NCI-H128 (cell line): ENCODE data around the gene SHANK1.

Experiments
- DNase-seq: peaks from one replicate; lab custom pipeline; 2025; ENCODE audit not compliant: unreplicated experiment; lab: John Stamatoyannopoulos, UW

SHANK1 gene

GRCh38 chr19:50729894-50730293 lies 10.3 kb upstream of the SHANK1 start:
- no peak for DNase-seq

DNA sequence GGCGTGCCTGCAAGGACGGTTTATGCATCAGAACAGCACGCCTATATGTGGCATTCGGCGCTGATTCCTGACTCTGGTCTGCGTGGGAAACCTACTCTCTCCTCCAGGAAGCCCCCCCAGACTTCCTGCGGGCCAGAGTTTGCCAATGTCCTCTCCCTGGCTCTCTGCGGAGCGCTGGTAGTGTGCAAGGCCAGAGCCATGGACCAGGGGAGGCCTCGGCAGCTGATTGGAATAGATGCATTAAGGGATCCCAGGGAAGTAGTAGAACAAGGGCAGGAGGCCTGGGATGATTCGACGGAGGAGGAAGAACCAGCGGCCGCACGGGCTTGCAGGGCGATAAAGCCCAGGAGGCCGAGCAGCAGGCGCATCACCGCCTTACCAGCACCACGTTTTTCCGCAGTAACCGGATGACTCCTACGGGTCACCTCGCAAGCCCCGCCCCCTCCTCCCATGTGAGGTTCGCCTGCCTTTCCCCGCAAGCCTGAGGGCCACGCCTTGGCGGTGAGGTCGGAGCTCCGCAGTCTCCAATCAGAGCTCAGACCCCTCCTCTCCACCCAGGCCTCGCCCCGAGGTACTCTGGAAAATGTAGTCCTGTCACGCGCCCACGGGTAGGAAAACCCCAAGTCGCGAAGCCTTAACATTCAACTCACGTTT lies 8.6 kb upstream of the SHANK1 start:
- no peak for DNase-seq

DNA sequence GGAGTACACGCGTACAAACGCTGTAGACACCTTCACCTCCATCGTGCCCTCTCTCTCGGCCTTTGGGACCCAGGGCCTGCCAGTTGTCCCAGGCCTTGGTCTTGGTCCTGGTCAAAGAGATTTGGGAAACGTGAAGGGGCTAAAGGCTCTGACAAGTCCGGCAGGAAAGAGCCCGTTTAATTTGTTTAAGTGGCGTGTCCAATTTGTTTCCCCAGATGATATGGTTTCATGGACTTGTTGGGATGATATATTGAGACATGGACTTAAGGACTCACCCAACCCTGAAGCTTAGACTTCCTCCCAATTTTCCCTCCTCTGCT lies 6.3 kb upstream of the SHANK1 start:
- no peak for DNase-seq

GRCh38 chr19:50725218-50725910 lies 5.8 kb upstream of the SHANK1 start:
- no peak for DNase-seq

DNA sequence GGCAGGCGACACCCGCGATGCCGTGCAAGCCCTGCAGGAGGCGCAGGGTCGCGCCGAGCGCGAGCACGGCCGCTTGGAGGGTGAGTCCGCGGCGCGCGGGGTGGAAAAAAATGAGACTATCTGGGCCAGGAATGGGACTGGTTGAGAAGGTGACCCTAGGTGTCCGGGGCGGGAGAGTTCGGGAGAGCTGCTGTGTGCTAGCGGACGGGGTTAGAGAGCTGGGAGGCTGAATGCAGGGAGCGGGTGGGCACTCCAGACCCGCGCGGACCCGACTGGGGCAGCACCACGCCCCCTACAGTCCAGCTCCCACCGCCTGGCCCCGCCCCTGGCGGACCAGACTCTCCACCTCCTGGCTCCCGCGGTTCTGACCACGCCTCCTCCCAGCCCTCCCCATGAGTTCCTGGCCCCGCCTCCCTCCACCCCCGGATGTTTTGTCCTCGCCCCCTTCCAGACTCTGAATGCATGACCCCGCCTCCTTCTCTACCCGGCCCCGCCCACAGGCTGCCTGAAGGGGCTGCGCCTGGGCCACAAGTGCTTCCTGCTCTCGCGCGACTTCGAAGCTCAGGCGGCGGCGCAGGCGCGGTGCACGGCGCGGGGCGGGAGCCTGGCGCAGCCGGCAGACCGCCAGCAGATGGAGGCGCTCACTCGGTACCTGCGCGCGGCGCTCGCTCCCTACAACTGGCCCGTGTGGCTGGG lies 5.1 kb upstream of the SHANK1 start:
- no peak for DNase-seq

- DNase-seq, result no peak
Measured at GRCh38 chr19:50723735-50724521, 4.3 kb upstream of the SHANK1 start.

DNA sequence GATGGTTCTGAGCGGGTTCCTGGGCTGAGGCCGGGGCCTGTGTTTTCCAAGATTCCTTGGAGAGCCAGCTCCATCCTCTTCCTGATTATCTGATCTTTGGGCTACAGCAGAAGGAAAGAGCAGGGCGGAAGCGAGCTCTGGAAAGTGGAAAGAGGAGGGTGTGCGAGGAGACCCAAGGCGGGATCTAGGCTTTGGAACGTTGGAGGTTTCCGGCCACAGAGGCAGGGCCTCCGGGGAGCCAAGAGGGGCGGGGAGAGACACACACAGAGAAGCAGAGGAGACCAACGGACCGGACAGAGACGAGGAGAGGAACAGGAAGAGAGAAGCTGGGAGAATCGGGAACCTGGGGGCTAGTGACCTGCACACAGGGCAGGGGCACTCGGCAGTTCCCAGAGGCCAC lies 3.5 kb upstream of the SHANK1 start, which contains the start of gene CLEC11A:
Gene CLEC11A, plus strand, starts transcription at position 296 of the 400 bp plus-strand sequence. CDS start 162 bp downstream, outside the sequence.
- DNase-seq, result no peak

DNA sequence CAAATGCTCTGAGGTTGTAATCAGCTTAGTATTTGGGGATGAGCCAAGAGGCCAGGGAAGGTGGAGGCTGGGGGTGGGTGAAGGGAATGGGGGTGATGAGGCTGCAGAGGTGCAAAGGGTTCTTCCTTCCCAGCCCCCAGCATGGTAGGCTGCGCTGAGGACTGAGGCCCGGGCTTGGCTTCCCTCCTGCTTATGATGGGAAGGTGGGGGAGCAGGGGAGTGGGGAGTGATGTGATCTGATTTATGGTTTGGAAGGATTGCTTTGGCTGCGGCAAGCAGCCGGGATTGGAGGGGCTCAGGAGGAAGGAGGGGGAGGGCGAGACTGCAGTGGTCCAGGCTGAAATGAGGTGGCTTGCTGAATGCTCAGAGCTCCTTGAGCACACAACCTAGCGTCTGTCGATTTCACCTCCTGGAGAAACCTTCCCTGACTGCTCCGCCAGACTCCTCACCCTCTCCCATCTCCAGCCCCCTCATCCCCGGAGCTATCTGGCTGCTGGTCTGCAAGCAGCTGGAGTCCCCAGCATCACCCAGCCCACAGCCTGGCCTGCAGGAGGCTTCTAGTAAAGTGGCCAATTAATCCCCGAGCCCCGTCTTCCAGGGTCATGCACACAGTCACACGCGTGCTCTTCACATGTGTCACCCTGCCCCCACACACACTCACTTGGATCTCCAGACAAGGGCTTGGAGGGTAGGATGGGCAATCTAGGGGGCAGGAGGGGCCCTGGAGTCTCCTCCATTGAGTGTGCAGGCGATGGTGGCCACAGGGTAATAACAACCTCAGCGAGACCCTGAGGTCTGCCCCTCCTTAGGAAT lies 2.8 kb upstream of the SHANK1 start:
- DNase-seq, result no peak

DNA sequence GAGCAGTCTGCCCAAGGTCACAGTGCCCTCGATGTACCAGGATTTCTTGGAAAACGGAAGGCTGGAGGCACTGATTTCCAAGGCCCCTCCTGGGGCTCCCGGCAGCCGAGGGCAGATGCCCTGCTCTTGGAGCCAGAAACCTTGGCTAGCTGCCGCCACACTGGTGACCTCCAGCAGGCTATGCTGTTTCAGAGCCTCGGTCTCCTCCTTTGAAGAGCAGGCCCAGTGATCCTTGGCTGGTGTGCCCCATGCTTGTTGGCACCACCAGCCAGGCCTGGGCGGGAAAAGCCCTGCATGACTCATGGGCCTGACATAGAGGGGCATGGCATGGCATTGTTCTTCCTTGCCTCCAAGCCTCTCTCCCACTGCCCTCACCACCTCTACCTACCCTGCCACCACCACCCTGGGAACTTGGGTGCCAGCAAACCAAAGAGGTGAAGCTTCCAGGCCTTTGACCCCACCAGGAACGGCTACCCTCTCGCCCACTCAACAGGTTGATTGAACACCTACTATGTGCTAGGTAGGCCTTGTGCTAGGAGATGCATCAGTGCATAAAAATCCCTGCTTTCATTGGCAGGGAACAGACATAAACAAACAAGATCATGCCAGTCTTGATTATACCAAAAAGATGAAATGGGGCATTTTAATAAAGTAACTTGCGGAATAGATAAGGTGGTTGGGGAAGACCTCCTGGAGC lies 2.0 kb upstream of the SHANK1 start:
- no peak for DNase-seq

DNA sequence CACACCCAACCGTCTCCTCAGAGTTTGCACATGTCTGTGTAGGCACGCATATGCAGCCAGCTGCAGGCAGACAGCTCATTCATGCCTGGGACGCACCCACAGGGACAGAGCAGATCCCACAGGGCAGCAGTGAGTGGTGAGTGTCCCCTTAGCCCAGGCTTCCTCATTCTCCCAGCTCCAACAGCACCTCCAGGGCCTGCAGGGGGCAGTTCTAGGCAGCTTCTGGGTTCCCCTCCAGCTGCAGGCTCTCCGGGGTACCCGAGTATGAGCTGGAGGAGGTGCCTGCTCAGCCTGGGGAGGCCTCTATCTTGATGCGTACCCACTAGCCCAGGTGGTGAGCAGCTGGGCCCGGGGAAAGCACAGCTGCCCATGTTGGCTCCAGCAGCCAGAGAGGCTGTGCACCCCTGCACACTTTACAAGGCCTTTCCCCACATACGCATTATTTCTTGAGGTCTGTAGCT lies 1.3 kb upstream of the SHANK1 start:
- DNase-seq, result no peak

DNA sequence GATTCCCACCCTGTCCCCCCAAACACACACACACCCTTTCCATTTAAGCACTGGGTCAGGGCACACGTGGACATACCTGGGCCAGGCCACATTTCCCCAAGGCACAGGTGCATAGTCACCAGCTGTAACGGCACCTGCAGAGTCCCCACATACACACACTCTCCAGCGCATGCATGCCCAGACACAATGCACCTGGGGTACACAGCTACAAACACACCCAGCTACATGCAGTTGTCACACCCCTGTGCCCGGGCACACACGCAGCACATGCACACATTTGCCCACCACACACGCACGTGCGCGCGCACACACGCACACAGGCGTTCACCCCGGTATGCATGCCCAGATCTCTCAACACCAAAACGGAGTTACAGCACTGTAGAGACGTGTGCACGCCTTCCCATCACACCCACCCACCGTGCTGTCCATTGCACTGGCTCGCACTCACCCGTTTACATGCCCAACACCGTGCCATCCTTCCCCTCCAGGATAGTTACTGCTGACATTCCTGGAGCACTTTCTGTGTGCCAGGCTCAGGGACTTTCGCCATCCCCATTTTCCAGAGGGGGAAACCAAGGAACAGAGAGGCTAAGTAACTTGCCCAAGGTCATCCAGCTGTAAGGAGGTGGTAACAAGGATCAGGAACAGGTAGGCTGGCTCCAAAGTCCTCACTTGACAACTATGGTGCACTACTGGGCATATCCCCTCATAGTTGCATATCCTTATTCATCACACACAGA lies 749 bp upstream of the SHANK1 start:
- DNase-seq, result no peak

GRCh38 chr19:50719119-50719435 lies 525 bp downstream of the SHANK1 start:
- DNase-seq, result no peak

- DNase-seq, result no peak
Measured at GRCh38 chr19:50718255-50719118, 1.1 kb downstream of the SHANK1 start.

- DNase-seq, result no peak
Measured at GRCh38 chr19:50717891-50718254, 1.7 kb downstream of the SHANK1 start.

- no peak for DNase-seq
Measured at GRCh38 chr19:50717026-50717723, 2.4 kb downstream of the SHANK1 start.

DNA sequence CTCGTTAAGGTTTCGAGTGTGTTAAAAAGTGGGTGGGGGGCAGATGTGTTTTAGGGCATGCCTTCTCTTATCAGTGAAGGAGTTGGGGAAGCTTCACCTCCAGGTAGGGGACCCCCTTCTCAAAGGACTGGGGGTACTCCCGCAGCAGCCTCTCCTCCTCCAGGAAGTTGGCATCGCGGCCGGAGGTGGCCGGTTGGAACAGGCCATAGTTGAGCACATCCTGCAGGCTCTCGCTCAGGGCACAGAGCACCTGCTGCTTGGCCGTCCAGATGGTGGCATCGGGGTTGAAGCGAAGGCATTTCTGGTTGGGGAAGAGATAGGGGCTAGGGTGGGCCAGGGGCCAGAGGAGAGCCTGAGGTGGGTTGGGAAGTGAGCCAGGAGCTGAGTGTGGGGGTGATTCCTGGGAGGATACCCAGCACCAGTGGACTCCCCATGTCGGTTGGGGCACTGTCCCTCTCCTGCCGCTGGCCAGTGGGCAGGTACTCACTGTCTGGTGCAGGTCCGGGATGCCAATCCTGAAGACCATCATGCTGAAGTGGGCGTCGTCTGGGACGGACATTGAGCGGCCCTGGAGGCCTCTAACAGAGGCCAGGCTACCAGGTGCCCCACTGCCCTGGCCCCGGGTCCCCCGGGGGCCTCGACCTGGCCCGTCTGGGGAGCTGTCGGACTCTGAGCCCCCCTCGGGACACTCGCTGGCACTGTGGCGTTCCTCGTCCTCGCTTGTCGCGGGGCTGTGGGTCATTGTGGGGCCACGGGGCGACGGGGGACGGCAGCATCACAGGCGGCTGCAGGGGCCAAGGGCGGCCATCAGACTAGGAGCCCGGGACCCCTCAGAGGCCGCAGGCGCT lies 3.2 kb downstream of the SHANK1 start:
- DNase-seq, result no peak
